ENCODE results near the gene KCNA10.

The KCNA10 gene

GRCh38 chr1:110504226-110504625 is 14.7 kb downstream of the KCNA10 start:
- no peak overlapping the region for H3K4me3 ChIP-seq (ENCODE audit: low read length)
- DNase-seq (ENCODE audit: low read depth, low spot score) = no peak

- DNase-seq (ENCODE audit: low read depth, low spot score) = no peak
These were observed 15.5 kb downstream of the KCNA10 start for GRCh38 chr1:110503471-110503870.

GRCh38 chr1:110502402-110503151 is 16.4 kb downstream of the KCNA10 start:
- DNase-seq (ENCODE audit: low read depth, low spot score) = no peak
- no peak overlapping the region for H3K4me3 ChIP-seq (ENCODE audit: low read length)

More at GRCh38 chr1:110503471-110503870, 15.5 kb downstream of the KCNA10 start:
- no peak overlapping the region for H3K4me3 ChIP-seq (ENCODE audit: low read length)

GRCh38 chr1:110501488-110502132 is 17.4 kb downstream of the KCNA10 start:
- no peak for DNase-seq (ENCODE audit: low read depth, low spot score)
- H3K4me3 ChIP-seq (ENCODE audit: low read length) = no peak overlapping the region

GRCh38 chr1:110498270-110498669 is 20.7 kb downstream of the KCNA10 start:
- H3K4me3 ChIP-seq (ENCODE audit: low read length) = no peak overlapping the region
- DNase-seq (ENCODE audit: low read depth, low spot score) = no peak

- DNase-seq (ENCODE audit: low read depth, low spot score) = peak; percentile 74
- H3K4me3 ChIP-seq (ENCODE audit: low read length) = no peak overlapping the region
These were observed 22.9 kb downstream of the KCNA10 start for GRCh38 chr1:110495926-110496600.

- peak; percentile 34 for DNase-seq (ENCODE audit: low read depth, low spot score)
- no peak overlapping the region for H3K4me3 ChIP-seq (ENCODE audit: low read length)
These were observed 24.2 kb downstream of the KCNA10 start for GRCh38 chr1:110494522-110495406.

GRCh38 chr1:110494036-110494435 is 24.9 kb downstream of the KCNA10 start:
- no peak overlapping the region for H3K4me3 ChIP-seq (ENCODE audit: low read length)
- DNase-seq (ENCODE audit: low read depth, low spot score) = no peak

- no peak for DNase-seq (ENCODE audit: low read depth, low spot score)
- no peak overlapping the region for H3K4me3 ChIP-seq (ENCODE audit: low read length)
These were observed 25.8 kb downstream of the KCNA10 start for GRCh38 chr1:110493059-110493699.

- H3K4me3 ChIP-seq (ENCODE audit: low read length) = no peak overlapping the region
- DNase-seq (ENCODE audit: low read depth, low spot score) = no peak
These were observed 26.4 kb downstream of the KCNA10 start for GRCh38 chr1:110492573-110492972.

GRCh38 chr1:110490791-110491451 is 28.1 kb downstream of the KCNA10 start:
- DNase-seq (ENCODE audit: low read depth, low spot score) = no peak

GRCh38 chr1:110489973-110490542 is 28.9 kb downstream of the KCNA10 start:
- no peak for DNase-seq (ENCODE audit: low read depth, low spot score)
- H3K4me3 ChIP-seq (ENCODE audit: low read length) = no peak overlapping the region

More at GRCh38 chr1:110490791-110491451, 28.1 kb downstream of the KCNA10 start:
- H3K4me3 ChIP-seq (ENCODE audit: low read length) = no peak overlapping the region

- H3K4me3 ChIP-seq (ENCODE audit: low read length) = no peak overlapping the region
- DNase-seq (ENCODE audit: low read depth, low spot score) = no peak
These were observed 29.6 kb downstream of the KCNA10 start for GRCh38 chr1:110489406-110489805.

- no peak for DNase-seq (ENCODE audit: low read depth, low spot score)
These were observed 30.1 kb downstream of the KCNA10 start for GRCh38 chr1:110488867-110489266.

GRCh38 chr1:110488161-110488560 is 30.8 kb downstream of the KCNA10 start:
- no peak for DNase-seq (ENCODE audit: low read depth, low spot score)
- H3K4me3 ChIP-seq (ENCODE audit: low read length) = no peak overlapping the region

More at GRCh38 chr1:110488867-110489266, 30.1 kb downstream of the KCNA10 start:
- H3K4me3 ChIP-seq (ENCODE audit: low read length) = no peak overlapping the region

- no peak for DNase-seq (ENCODE audit: low read depth, low spot score)
- H3K4me3 ChIP-seq (ENCODE audit: low read length) = no peak overlapping the region
These were observed 31.2 kb downstream of the KCNA10 start for GRCh38 chr1:110487726-110488125.

GRCh38 chr1:110485725-110486124 is 33.2 kb downstream of the KCNA10 start:
- H3K4me3 ChIP-seq (ENCODE audit: low read length) = no peak overlapping the region
- DNase-seq (ENCODE audit: low read depth, low spot score) = no peak

GRCh38 chr1:110484801-110485200 is 34.2 kb downstream of the KCNA10 start:
- no peak for DNase-seq (ENCODE audit: low read depth, low spot score)
- no peak overlapping the region for H3K4me3 ChIP-seq (ENCODE audit: low read length)

All from Jurkat, Clone E6-1 (cell line).